ENCODE measurements around the gene KCNC3. TPM values are rescaled to one million over a fixed set of nuclear protein-coding genes. Genes with fewer than 3 reads are reported as not detected.

KCNC3 gene
- total and polyA plus RNA-seq, 10 of the 15 experiments (the other 5 are each of a cell fraction or from before 2014, with no cell fraction given) = 0.08 to 3.8 (median 0.44) TPM; not detected in 2

- TF ChIP-seq CHD2 (IDR thresholded peaks at IDR 0.05; ENCODE audit: borderline replicate concordance, low read depth, low read length) (no peak), HDGF (IDR thresholded peaks at IDR 0.05) (peak; percentile 80; the same call in 1 of the 2 replicates), MTA2 (IDR thresholded peaks at IDR 0.05; ENCODE audit: low read depth) (no peak), ELK1 (IDR thresholded peaks at IDR 0.05; ENCODE audit: low read depth, low read length) (0 out of 2 replicates have a peak, but pooled peaks have one; percentile 31), PAX5 (IDR thresholded peaks at IDR 0.05; ENCODE audit: borderline replicate concordance, low read depth, low read length) (no peak), CEBPZ (IDR thresholded peaks at IDR 0.05; ENCODE audit: low read depth, low read length) (no peak)
Measured at GRCh38 chr19:50333737-50334617, 4.8 kb upstream of the KCNC3 start (continued).
